Naive thymus-derived CD8-positive, alpha-beta T cell (primary cell): ENCODE results near the gene PLA2G2F. TPM values are rescaled to one million over a fixed set of nuclear protein-coding genes. Genes with fewer than 3 reads are reported as not detected.

Source experiments
- ATAC-seq, 2 donors: fragments of 150-1000 bp; cut with Tn5 transposase in 1 of 2; sonication (Bioruptor Pico), chemical (Tn5 transposase) in 1 of 2; 1 replicate in 1 of 2; 2 replicates in 1 of 2; pipeline ENCODE4 v1.10.0; 2021; ENCODE audit warnings: mild to moderate bottlenecking in 2 of 2, moderate library complexity in 2 of 2
- POLR2A ChIA-PET: fragments of 350-600 bp; sonication (Branson Sonifier 250); formaldehyde crosslinking; loops from one replicate; lab custom pipeline; 2021; ENCODE audit warnings: antibody characterized with exemption; lab: Charles Lee
- DNase-seq, 10 donors: peaks; one replicate each; pipeline versions ENCODE4 v3.0.0 to v3.0.0-alpha.2; 2020 to 2022
- H3K27ac Mint-ChIP-seq, 10 donors: one replicate each; pipeline ENCODE4 v1.8.0; 2020 to 2022; ENCODE audit warnings: mild to moderate bottlenecking in 10 of 10, mixed read lengths in 10 of 10, moderate library complexity in 4 of 10, inconsistent platforms in 1 of 10
- H3K27me3 Mint-ChIP-seq, 5 donors: one replicate each; pipeline ENCODE4 v1.8.0; 2021 to 2022; ENCODE audit warnings: mixed read lengths in 5 of 5
- H3K36me3 Mint-ChIP-seq, 3 donors: one replicate each; pipeline ENCODE4 v1.8.0; 2020 to 2022; ENCODE audit warnings: mixed read lengths in 3 of 3, mild to moderate bottlenecking in 2 of 3, inconsistent platforms in 1 of 3
- H3K4me1 Mint-ChIP-seq, 4 donors: one replicate each; pipeline ENCODE4 v1.8.0; 2021 to 2022; ENCODE audit warnings: mixed read lengths in 4 of 4
- H3K4me3 Mint-ChIP-seq, 10 donors: one replicate each; pipeline ENCODE4 v1.8.0; 2020 to 2022; ENCODE audit warnings: mild to moderate bottlenecking in 10 of 10, mixed read lengths in 10 of 10, moderate library complexity in 6 of 10, inconsistent platforms in 1 of 10
- H3K9me3 Mint-ChIP-seq, 9 donors: one replicate each; pipeline ENCODE4 v1.8.0; 2020 to 2022; ENCODE audit warnings: mixed read lengths in 9 of 9, mild to moderate bottlenecking in 3 of 9, inconsistent platforms in 1 of 9, moderate library complexity in 1 of 9
- polyA plus RNA-seq, 3 donors: library from polyadenylated mRNA; unstranded; fragments of 300-500 nt; fragmentation: Illumina TruSeq; gene quantifications; one replicate each; pipeline ENCODE4 v1.2.3, GENCODE V29; 2021
- total RNA-seq, 8 experiments: library from RNA in 2 of 8; stranded (reverse) in 2 of 8; gene quantifications; one replicate each; pipeline ENCODE4 v1.2.3 and lab custom pipeline; 2021 to 2026

The PLA2G2F gene
- total RNA-seq (not detected), polyA plus RNA-seq (not detected), total RNA-seq (lab: John Stamatoyannopoulos, UW) (0 to 0.09 (median 0) reads per million in 6 experiments)

GRCh38 chr1:20138961-20139550 is at the start of gene PLA2G2F:
Gene PLA2G2F (plus strand): TSS chr1:20139323. CDS start chr1:20139428, 105 bp downstream.
- H3K9me3 Mint-ChIP-seq, result no peaks in the 10 kb centered on the region
- no peak within 1 kb of the TSS for H3K4me3 Mint-ChIP-seq
- H3K27me3 Mint-ChIP-seq, result peaks cover 11 to 25% (median 19%) of the 10 kb centered on the region in 5 donors
- DNase-seq (no peak), ATAC-seq (no peak)
- H3K36me3 Mint-ChIP-seq, result no peaks in the 10 kb centered on the region
- POLR2A ChIA-PET, result no interaction called here
- peaks cover 0 to 2% (median 0%) of the 10 kb centered on the region in 4 donors for H3K4me1 Mint-ChIP-seq
- H3K27ac Mint-ChIP-seq, result no peak within 1 kb of the TSS

GRCh38 chr1:20089328-20090077 is 49.6 kb upstream of the PLA2G2F start:
- Mint-ChIP-seq H3K9me3 (no peaks in the 10 kb centered on the region), H3K4me3 (no peak overlapping the region), H3K27ac (no peak overlapping the region), H3K36me3 (no peaks in the 10 kb centered on the region), H3K4me1 (peaks cover 0 to 2% (median 0%) of the 10 kb centered on the region in 4 donors), H3K27me3 (peaks cover 6 to 31% (median 10%) of the 10 kb centered on the region in 5 donors)
- DNase-seq, result peak in 1 of 10 donors; percentile 16
- no peak for ATAC-seq
- POLR2A ChIA-PET, result no interaction called here

GRCh38 chr1:20090119-20090518 is 49.0 kb upstream of the PLA2G2F start:
- H3K4me3 Mint-ChIP-seq, result no peak overlapping the region
- H3K36me3 Mint-ChIP-seq, result no peaks in the 10 kb centered on the region
- peaks cover 0 to 2% (median 0%) of the 10 kb centered on the region in 4 donors for H3K4me1 Mint-ChIP-seq

GRCh38 chr1:20090641-20091040 is 48.5 kb upstream of the PLA2G2F start:
- peaks cover 0 to 2% (median 0%) of the 10 kb centered on the region in 4 donors for H3K4me1 Mint-ChIP-seq
- DNase-seq, result no peak
- ATAC-seq, result no peak
- peaks cover 6 to 31% (median 10%) of the 10 kb centered on the region in 5 donors for H3K27me3 Mint-ChIP-seq
- no peak overlapping the region for H3K4me3 Mint-ChIP-seq
- POLR2A ChIA-PET, result no interaction called here
- no peaks in the 10 kb centered on the region for H3K9me3 Mint-ChIP-seq
- H3K27ac Mint-ChIP-seq, result peak overlapping the region in 1 of 10 donors; percentile 38
- H3K36me3 Mint-ChIP-seq, result no peaks in the 10 kb centered on the region

More at GRCh38 chr1:20090119-20090518, 49.0 kb upstream of the PLA2G2F start:
- ATAC-seq (no peak), DNase-seq (no peak)
- POLR2A ChIA-PET, result no interaction called here
- Mint-ChIP-seq H3K27me3 (peaks cover 6 to 31% (median 10%) of the 10 kb centered on the region in 5 donors), H3K27ac (no peak overlapping the region), H3K9me3 (no peaks in the 10 kb centered on the region)

GRCh38 chr1:20093303-20093702 is 45.8 kb upstream of the PLA2G2F start:
- Mint-ChIP-seq H3K4me1 (peaks cover 0 to 2% (median 0%) of the 10 kb centered on the region in 4 donors), H3K4me3 (no peak overlapping the region), H3K9me3 (no peaks in the 10 kb centered on the region), H3K27me3 (peaks cover 6 to 24% (median 10%) of the 10 kb centered on the region in 5 donors), H3K27ac (no peak overlapping the region), H3K36me3 (no peaks in the 10 kb centered on the region)
- peak in 1 of 10 donors; percentile 23 for DNase-seq
- POLR2A ChIA-PET, result no interaction called here
- ATAC-seq, result no peak

GRCh38 chr1:20093940-20094391 is 45.2 kb upstream of the PLA2G2F start:
- POLR2A ChIA-PET, result no interaction called here
- DNase-seq (peak in 1 of 10 donors; percentile 13), ATAC-seq (no peak)
- H3K4me3 Mint-ChIP-seq, result no peak overlapping the region
- H3K4me1 Mint-ChIP-seq, result peaks cover 0 to 2% (median 0%) of the 10 kb centered on the region in 4 donors
- no peak overlapping the region for H3K27ac Mint-ChIP-seq
- H3K36me3 Mint-ChIP-seq, result no peaks in the 10 kb centered on the region
- peaks cover 6 to 24% (median 10%) of the 10 kb centered on the region in 5 donors for H3K27me3 Mint-ChIP-seq
- no peaks in the 10 kb centered on the region for H3K9me3 Mint-ChIP-seq

- no peak overlapping the region for H3K4me3 Mint-ChIP-seq
- peaks cover 4 to 16% (median 6%) of the 10 kb centered on the region in 5 donors for H3K27me3 Mint-ChIP-seq
- no peaks in the 10 kb centered on the region for H3K9me3 Mint-ChIP-seq
- no peaks in the 10 kb centered on the region for H3K36me3 Mint-ChIP-seq
- H3K27ac Mint-ChIP-seq, result no peak overlapping the region
- H3K4me1 Mint-ChIP-seq, result peaks cover 0 to 2% (median under 1%) of the 10 kb centered on the region in 4 donors
- ATAC-seq (no peak), DNase-seq (no peak)
- POLR2A ChIA-PET, result no interaction called here
Measured at GRCh38 chr1:20095564-20096434, 43.3 kb upstream of the PLA2G2F start.

- Mint-ChIP-seq H3K4me1 (peaks cover 0 to 4% (median 3%) of the 10 kb centered on the region in 4 donors), H3K27me3 (peaks cover 7 to 15% (median 9%) of the 10 kb centered on the region in 5 donors), H3K4me3 (no peak overlapping the region), H3K9me3 (no peaks in the 10 kb centered on the region), H3K36me3 (no peaks in the 10 kb centered on the region), H3K27ac (no peak overlapping the region)
- ATAC-seq (no peak), DNase-seq (peak in 1 of 10 donors; percentile 28)
- POLR2A ChIA-PET, result no interaction called here
Measured at GRCh38 chr1:20096840-20097447, 42.2 kb upstream of the PLA2G2F start.

- POLR2A ChIA-PET, result no interaction called here
- Mint-ChIP-seq H3K27me3 (peaks cover 0 to 7% (median 4%) of the 10 kb centered on the region in 5 donors), H3K27ac (no peak overlapping the region), H3K4me1 (peaks cover 0 to 3% (median 2%) of the 10 kb centered on the region in 4 donors), H3K36me3 (no peaks in the 10 kb centered on the region), H3K9me3 (no peaks in the 10 kb centered on the region), H3K4me3 (no peak overlapping the region)
- no peak for ATAC-seq
- peak in 1 of 10 donors; percentile 13 for DNase-seq
Measured at GRCh38 chr1:20099533-20099932, 39.6 kb upstream of the PLA2G2F start.

- Mint-ChIP-seq H3K4me1 (peaks cover 0 to 3% (median 2%) of the 10 kb centered on the region in 4 donors), H3K4me3 (no peak overlapping the region), H3K36me3 (no peaks in the 10 kb centered on the region), H3K27ac (no peak overlapping the region), H3K9me3 (no peaks in the 10 kb centered on the region), H3K27me3 (peaks cover 0 to 6% (median 4%) of the 10 kb centered on the region in 5 donors)
- POLR2A ChIA-PET, result no interaction called here
- DNase-seq, result peak in 4 of 10 donors; percentile 1 to 59 (median 4)
- no peak for ATAC-seq
Measured at GRCh38 chr1:20100632-20101355, 38.3 kb upstream of the PLA2G2F start.

- DNase-seq, result no peak
Measured at GRCh38 chr1:20102875-20103274, 36.2 kb upstream of the PLA2G2F start.

More at GRCh38 chr1:20102875-20103274, 36.2 kb upstream of the PLA2G2F start:
- POLR2A ChIA-PET, result no interaction called here
- Mint-ChIP-seq H3K36me3 (no peaks in the 10 kb centered on the region), H3K9me3 (no peaks in the 10 kb centered on the region), H3K4me1 (peaks cover 0 to 3% (median 2%) of the 10 kb centered on the region in 4 donors), H3K27me3 (peaks cover 4 to 11% (median 6%) of the 10 kb centered on the region in 5 donors), H3K27ac (no peak overlapping the region), H3K4me3 (no peak overlapping the region)
- ATAC-seq, result no peak
